KMS-11 (cell line): ENCODE results near the gene CDR2L.

Experiments
- H2AFZ ChIP-seq: fragments of 200-600 bp; sonication (generic); 2 replicates; pipeline ENCODE4 v1.6.1; 2016; ENCODE audit warnings: antibody characterized with exemption, mixed run types, low read depth
- H3K27ac ChIP-seq: fragments of 200-600 bp; sonication (generic); 2 replicates; pipeline ENCODE4 v1.6.1; 2016; ENCODE audit warnings: mild to moderate bottlenecking, mixed run types
- H3K27me3 ChIP-seq: fragments of 200-600 bp; sonication (generic); 2 replicates; pipeline ENCODE4 v1.6.1; 2017; ENCODE audit warnings: mild to moderate bottlenecking, low read depth, mixed run types, moderate library complexity; ENCODE audit not compliant: insufficient read depth
- H3K36me3 ChIP-seq: fragments of 200-600 bp; sonication (generic); 2 replicates; pipeline ENCODE4 v1.6.1; 2017; ENCODE audit warnings: mild to moderate bottlenecking, mixed run types; ENCODE audit not compliant: insufficient read depth
- H3K4me1 ChIP-seq: fragments of 200-600 bp; sonication (generic); 2 replicates; pipeline ENCODE4 v1.6.1; 2016; ENCODE audit warnings: mild to moderate bottlenecking, low read depth, mixed run types; ENCODE audit not compliant: poor library complexity, severe bottlenecking
- H3K4me2 ChIP-seq: fragments of 200-600 bp; sonication (generic); 2 replicates; pipeline ENCODE4 v1.7.0; 2016; ENCODE audit warnings: mild to moderate bottlenecking, mixed run types
- H3K4me3 ChIP-seq: fragments of 200-600 bp; sonication (generic); IDR thresholded peaks from 2 replicates; pipeline ENCODE4 v1.6.1; 2017; ENCODE audit warnings: low read depth, low read length, mixed read lengths; ENCODE audit not compliant: insufficient read depth
- H3K79me2 ChIP-seq: fragments of 200-600 bp; sonication (generic); 2 replicates; pipeline ENCODE4 v1.6.1; 2016; ENCODE audit warnings: low read depth, mixed run types; ENCODE audit not compliant: insufficient read depth
- H3K9ac ChIP-seq: fragments of 200-600 bp; sonication (generic); 2 replicates; pipeline ENCODE4 v1.6.1; 2016; ENCODE audit warnings: mild to moderate bottlenecking, mixed run types
- H4K20me1 ChIP-seq: fragments of 200-600 bp; sonication (generic); 2 replicates; pipeline ENCODE4 v1.6.1; 2016; ENCODE audit warnings: mild to moderate bottlenecking, mixed run types; ENCODE audit not compliant: insufficient read depth
- TF ChIP-seq, protein P1 (sequence below): fragments of 200-600 bp; sonication (generic); conservative IDR thresholded peaks from 2 replicates; pipeline ENCODE4 v1.6.1; 2017; ENCODE audit warnings: low read depth, mild to moderate bottlenecking, antibody characterized with exemption, low read length, moderate library complexity, mixed read lengths

The CDR2L gene

DNA sequence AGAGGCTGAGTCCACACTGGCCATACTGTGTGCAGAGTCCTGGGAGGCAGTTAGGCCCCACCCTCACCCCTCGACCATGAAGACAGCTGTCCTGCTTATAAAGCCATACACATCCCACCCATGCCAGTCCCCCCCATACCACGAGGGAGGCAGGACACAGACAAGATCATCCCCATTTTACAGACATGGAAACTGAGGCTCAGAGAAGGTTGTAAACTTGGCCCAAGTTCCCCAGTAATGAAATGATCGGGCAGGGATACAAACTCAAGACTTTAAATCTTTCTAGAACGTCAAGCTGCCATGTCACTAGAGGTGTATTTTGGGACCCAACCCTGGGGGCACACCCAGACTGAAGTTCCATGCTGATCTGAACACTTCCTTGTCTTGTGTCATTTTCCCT, 31.3 kb upstream of the CDR2L start:
- Histone ChIP-seq H3K36me3 (no peaks in the 10 kb centered on the region), H2AFZ (no peak overlapping the region), H3K4me2 (no peak overlapping the region), H3K4me3 (no peak overlapping the region), H4K20me1 (no peaks in the 10 kb centered on the region), H3K27me3 (peaks cover 31% of the 10 kb centered on the region), H3K27ac (no peak overlapping the region), H3K4me1 (peaks cover 8% of the 10 kb centered on the region), H3K9ac (no peak overlapping the region), H3K79me2 (no peaks in the 10 kb centered on the region)
- TF ChIP-seq, protein P1, sequence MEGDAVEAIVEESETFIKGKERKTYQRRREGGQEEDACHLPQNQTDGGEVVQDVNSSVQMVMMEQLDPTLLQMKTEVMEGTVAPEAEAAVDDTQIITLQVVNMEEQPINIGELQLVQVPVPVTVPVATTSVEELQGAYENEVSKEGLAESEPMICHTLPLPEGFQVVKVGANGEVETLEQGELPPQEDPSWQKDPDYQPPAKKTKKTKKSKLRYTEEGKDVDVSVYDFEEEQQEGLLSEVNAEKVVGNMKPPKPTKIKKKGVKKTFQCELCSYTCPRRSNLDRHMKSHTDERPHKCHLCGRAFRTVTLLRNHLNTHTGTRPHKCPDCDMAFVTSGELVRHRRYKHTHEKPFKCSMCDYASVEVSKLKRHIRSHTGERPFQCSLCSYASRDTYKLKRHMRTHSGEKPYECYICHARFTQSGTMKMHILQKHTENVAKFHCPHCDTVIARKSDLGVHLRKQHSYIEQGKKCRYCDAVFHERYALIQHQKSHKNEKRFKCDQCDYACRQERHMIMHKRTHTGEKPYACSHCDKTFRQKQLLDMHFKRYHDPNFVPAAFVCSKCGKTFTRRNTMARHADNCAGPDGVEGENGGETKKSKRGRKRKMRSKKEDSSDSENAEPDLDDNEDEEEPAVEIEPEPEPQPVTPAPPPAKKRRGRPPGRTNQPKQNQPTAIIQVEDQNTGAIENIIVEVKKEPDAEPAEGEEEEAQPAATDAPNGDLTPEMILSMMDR: no peak

DNA sequence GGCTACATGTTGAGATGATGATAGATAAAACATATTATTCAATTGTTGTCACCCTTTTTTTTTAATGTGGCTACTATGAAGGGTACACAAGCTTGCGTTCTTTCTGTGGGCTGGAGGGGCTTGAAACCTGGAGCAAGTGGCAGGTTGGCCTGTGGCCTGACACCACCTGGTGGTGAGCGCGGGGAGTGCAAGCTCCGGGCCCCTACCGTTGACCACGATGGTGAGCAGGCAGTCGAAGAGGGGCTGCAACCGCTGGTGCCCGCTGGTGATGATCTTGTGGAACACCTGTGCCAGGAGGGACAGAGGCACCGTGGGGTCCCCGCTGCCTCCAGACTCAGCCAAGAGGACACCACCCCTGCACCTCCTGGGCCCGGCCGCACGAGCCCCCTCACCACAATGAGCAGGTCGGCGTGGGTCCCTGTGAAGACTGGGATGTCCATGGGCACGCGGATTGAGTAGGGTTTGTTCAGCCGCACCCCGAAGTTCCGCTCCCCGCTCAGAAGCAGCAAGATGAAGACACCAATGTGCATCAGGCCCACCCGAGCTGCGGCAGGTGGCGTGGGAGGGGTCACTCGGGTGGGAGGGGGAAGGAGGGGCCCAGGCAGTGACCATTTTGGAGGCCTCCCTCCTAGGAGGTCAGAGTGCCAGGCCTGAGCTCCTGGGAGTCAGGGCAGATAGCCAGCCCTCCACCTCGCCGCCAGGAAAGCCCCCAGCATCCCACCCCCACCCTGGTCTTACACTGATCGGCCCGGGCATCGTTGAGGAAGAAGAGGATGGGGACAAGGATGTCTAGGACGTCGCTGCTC, 29.3 kb upstream of the CDR2L start:
- H3K4me2 ChIP-seq: no peak overlapping the region
- TF ChIP-seq, protein P1: peak; percentile 93
- H3K79me2 ChIP-seq: no peaks in the 10 kb centered on the region
- no peaks in the 10 kb centered on the region for H4K20me1 ChIP-seq
- peaks cover 15% of the 10 kb centered on the region for H3K4me1 ChIP-seq
- peaks cover 17% of the 10 kb centered on the region; the same call in 1 of the 2 replicates for H3K27me3 ChIP-seq
- H3K9ac ChIP-seq: no peak overlapping the region
- no peak overlapping the region for H3K27ac ChIP-seq
- H3K4me3 ChIP-seq: no peak overlapping the region
- H2AFZ ChIP-seq: no peak overlapping the region
- H3K36me3 ChIP-seq: no peaks in the 10 kb centered on the region

DNA sequence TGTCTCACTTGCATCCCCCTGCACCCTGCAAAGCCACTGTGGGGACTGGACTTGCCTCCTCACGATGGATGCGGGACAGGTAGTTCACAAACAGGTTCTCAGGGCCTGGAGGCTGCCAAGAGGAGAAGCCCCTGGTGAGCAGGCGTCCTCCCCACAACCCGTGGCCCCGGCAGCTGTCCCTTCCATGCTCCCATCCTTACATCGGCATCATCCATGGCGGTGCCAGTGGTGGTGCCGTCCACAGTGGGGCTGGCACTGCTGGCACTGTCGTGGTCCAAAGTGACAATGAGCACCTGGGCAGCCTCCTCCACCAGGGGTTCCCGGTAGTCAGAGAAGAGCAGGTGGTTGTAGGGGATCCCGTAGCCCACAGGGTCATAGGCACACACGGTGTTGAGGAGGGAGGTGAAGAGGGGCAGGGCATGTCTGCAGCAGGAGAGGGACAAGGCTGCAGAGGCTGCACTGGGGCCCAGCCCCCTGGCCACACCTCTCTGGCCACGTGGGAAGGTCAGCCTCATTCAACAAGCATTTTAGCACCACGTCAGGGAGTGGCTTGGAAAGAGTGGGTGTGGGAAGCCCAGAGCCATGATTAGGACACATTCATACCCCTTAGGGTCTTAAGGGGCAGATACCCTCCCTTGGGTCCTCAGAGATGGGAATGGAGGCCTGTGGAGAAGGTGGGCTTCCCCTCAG, 27.5 kb upstream of the CDR2L start:
- H3K4me2 ChIP-seq: no peak overlapping the region
- H3K79me2 ChIP-seq: no peaks in the 10 kb centered on the region
- TF ChIP-seq, protein P1: no peak
- H2AFZ ChIP-seq: peak overlapping the region; percentile 68; the same call in 1 of the 2 replicates
- H3K27me3 ChIP-seq: peaks cover 5% of the 10 kb centered on the region; the same call in 1 of the 2 replicates
- no peak overlapping the region for H3K4me3 ChIP-seq
- H3K27ac ChIP-seq: no peak overlapping the region
- no peak overlapping the region for H3K9ac ChIP-seq
- H3K4me1 ChIP-seq: peaks cover 15% of the 10 kb centered on the region
- no peaks in the 10 kb centered on the region for H3K36me3 ChIP-seq
- no peaks in the 10 kb centered on the region for H4K20me1 ChIP-seq

DNA sequence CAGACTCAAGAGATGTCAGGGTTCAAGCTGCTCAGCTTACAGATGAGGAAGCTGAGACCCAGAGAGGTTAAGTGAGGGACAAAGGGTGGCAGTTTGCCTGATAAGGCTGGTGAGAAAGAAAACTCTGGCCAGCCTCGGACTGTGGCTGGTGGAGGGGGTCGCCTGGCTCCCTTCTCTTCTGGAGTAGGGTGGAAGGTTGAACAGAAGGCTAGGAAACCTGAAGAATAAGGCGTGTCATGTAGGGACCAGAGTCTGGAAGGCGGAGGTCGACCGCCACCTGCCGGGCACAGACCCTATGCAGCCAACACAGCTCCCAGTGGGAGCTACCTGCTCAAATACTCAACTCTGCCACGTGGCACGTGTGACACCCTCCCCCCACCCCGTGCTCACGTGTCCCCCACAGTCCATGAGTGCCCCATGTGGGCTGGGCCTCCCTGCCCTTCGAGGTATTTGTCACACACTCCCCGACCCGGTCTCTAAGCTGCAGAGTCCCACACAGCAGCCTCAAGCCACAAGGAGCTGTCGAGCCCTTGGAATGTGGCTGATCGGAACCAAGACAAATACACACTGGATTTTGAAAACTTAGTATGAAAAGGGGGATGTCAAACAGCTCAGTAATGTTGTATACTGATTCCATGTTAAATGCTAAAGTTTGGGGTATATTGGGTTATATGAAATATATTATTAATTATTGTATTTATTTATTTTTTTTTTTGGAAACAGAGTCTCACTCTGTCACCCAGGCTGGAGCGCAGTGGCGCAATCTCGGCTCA, 26.7 kb upstream of the CDR2L start:
- H3K79me2 ChIP-seq: no peaks in the 10 kb centered on the region
- H3K27ac ChIP-seq: no peak overlapping the region
- H3K4me1 ChIP-seq: peaks cover 15% of the 10 kb centered on the region
- peak overlapping the region; percentile 68 for H2AFZ ChIP-seq
- peaks cover 3% of the 10 kb centered on the region; the same call in 1 of the 2 replicates for H3K27me3 ChIP-seq
- H3K9ac ChIP-seq: no peak overlapping the region
- H3K4me2 ChIP-seq: peak overlapping the region; percentile 70
- H3K36me3 ChIP-seq: no peaks in the 10 kb centered on the region
- H3K4me3 ChIP-seq: no peak overlapping the region
- H4K20me1 ChIP-seq: no peaks in the 10 kb centered on the region
- TF ChIP-seq, protein P1: peak; percentile 76
